ENCODE data around the gene STX19. TPM values are rescaled to one million over a fixed set of nuclear protein-coding genes. Genes with fewer than 3 reads are reported as not detected.
A peak's percentile ranks its signal among the peaks of the same experiment; 100 is the strongest.

STX19 gene
- total and polyA plus RNA-seq, 2 of the 13 experiments (the other 11 are each of a cell fraction or from before 2014, with no cell fraction given): not detected

- TF ChIP-seq CENPT (CRISPR knock-in tag; IDR thresholded peaks at IDR 0.05; ENCODE audit: low read depth) (no peak), KMT2B (CRISPR knock-in tag; IDR thresholded peaks at IDR 0.05) (peak; percentile 92), TAF1 (CRISPR knock-in tag; IDR thresholded peaks at IDR 0.05) (peak; percentile 61; the same call in 1 of the 2 replicates), FOSL2 (CRISPR knock-in tag; IDR thresholded peaks at IDR 0.05) (no peak), MAFF (IDR thresholded peaks at IDR 0.05; ENCODE audit: low read depth, low read length) (no peak), FOXK2 (IDR thresholded peaks at IDR 0.05) (no peak), NFATC3 (CRISPR knock-in tag; IDR thresholded peaks at IDR 0.05) (no peak), BCLAF1 (IDR thresholded peaks at IDR 0.05) (no peak), ZNF746 (CRISPR knock-in tag; IDR thresholded peaks at IDR 0.05) (no peak), TP53 (CRISPR knock-in tag; conservative IDR thresholded peaks at IDR 0.05) (no peak), ZNF264 (CRISPR knock-in tag; IDR thresholded peaks at IDR 0.05) (peak; percentile 43; the same call in 1 of the 2 replicates), RFX3 (CRISPR knock-in tag; IDR thresholded peaks at IDR 0.05) (peak; percentile 85), YEATS2 (CRISPR knock-in tag; IDR thresholded peaks at IDR 0.05; ENCODE audit: borderline replicate concordance) (peak; percentile 46; the same call in 1 of the 2 replicates), ZMYM2 (CRISPR knock-in tag; IDR thresholded peaks at IDR 0.05) (no peak), ZNF619 (CRISPR knock-in tag; IDR thresholded peaks at IDR 0.05) (0 out of 2 replicates have a peak, but pooled peaks have one; percentile 25), ARID2 (CRISPR knock-in tag; IDR thresholded peaks at IDR 0.05; ENCODE audit: borderline replicate concordance) (no peak), ZSCAN30 (CRISPR knock-in tag; IDR thresholded peaks at IDR 0.05) (no peak), TFE3 (CRISPR knock-in tag; IDR thresholded peaks at IDR 0.05) (no peak), NFKB2 (CRISPR knock-in tag; IDR thresholded peaks at IDR 0.05; ENCODE audit: borderline replicate concordance) (peak; percentile 69; the same call in 1 of the 2 replicates), SNRNP70 (IDR thresholded peaks at IDR 0.05; ENCODE audit: low read depth, low read length) (no peak), ZNF337 (CRISPR knock-in tag; IDR thresholded peaks at IDR 0.05; ENCODE audit: borderline replicate concordance, low read depth) (no peak), ZNF780A (CRISPR knock-in tag; IDR thresholded peaks at IDR 0.05) (no peak), ZNF703 (CRISPR knock-in tag; IDR thresholded peaks at IDR 0.05; ENCODE audit: borderline replicate concordance) (no peak), ZNF644 (CRISPR knock-in tag; IDR thresholded peaks at IDR 0.05; ENCODE audit: low read depth) (no peak), ZNF292 (CRISPR knock-in tag; IDR thresholded peaks at IDR 0.05; ENCODE audit: borderline replicate concordance, low read depth) (peak; percentile 60; the same call in 1 of the 2 replicates), ZKSCAN5 (CRISPR knock-in tag; IDR thresholded peaks at IDR 0.05) (no peak), ZNF572 (CRISPR knock-in tag; IDR thresholded peaks at IDR 0.05) (no peak), ATF5 (CRISPR knock-in tag; IDR thresholded peaks at IDR 0.05; ENCODE audit: low read depth) (no peak)
Observed at GRCh38 chr3:93979850-93980676, 48.3 kb downstream of the STX19 start, which contains the start of gene ARL13B (continued).
